Hematopoietic multipotent progenitor cell treated with erythropoietin and hydrocortisone succinate and interleukin-3 and kit ligand, for 8 days (in vitro differentiated cells): ENCODE results near the gene NALF2.
A peak's percentile ranks its signal among the peaks of the same experiment; 100 is the strongest.

ENCODE experiments used
- DNase-seq: peaks from one replicate; pipeline ENCODE4 v3.0.0-alpha.2; 2015

The NALF2 gene

DNA sequence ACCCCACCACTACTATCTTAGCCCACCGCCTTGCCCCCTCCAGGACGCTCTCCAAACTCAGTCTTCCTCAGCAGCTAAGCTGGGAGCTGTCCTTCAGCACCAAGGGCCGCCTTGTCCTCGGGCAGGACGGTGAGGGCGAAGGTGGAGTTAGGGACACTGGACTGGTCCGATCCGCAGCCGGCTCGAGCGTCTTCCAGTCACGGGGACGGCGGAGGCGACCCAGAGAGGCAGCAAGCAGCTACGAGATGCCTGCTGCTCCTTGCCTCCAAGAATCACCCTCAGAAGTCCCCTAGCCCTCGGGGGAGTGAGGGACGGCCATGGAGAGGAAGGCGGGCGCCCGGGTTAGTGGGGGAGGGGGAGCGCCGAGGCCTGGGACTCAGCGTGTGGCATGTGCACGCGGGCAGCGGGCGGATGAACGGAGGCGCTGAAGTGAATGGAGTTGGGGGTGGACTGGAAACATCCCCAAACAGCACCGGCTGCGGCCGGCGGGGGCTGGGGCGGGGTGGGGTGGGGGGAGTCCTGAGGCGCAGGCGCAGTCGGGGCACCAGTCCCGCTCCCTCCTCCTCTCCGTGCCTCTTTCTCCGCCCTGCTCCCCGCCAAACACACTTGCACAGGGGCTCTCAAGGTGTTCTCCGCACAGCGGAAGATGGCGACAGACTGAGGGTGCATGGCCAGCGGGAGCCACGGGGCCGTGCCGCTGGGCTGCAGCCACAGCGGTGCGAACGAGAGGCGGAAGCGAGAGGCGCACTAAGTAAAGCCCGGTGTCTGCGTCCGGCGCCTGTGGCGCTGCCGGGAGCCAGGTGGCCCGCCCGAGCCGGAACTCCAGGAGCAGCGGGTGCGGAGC lies at the start of gene NALF2:
NALF2 (plus strand) TSS at position 545 of the 844 bp plus-strand sequence. CDS start 957 bp downstream, outside the sequence.
- peak; percentile 26 for DNase-seq

DNA sequence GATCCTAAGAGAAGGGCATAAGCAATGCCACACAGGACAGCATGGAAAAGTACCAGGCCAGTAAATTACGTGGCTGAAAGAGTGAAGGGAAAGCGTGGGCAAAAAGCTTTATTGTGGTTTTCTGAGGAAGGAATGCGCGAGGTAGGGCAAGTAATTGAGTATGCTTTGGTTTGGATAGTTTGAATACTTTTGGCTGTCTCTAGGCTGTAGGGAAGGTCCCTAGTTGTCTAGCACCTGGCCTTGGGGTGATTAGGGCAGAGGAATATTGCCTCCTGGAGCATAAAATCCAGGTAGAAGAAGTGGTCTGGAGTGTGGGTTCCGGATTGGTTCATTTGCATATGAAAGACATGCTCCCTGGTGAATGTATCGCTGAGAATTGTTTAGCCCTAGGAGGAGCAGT lies 46.4 kb upstream of the NALF2 start:
- no peak for DNase-seq

DNA sequence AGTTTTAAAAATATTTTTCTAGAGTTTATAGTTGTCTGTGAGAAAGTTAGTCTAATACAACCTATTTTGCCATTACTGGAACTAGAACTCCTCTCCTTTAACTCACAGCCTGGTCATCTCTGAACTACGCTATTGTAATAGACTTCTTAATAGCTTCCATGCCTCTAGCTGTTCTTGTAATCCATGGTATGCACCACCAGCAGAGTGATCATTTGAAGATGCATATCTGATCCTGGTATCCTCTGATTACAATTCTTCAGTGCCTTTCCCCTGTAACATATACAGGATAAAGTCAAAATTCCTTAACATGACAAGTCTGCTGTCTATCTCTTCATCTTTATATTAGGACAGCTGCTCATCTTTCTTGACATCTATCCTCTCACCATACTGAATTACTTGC lies 37.6 kb upstream of the NALF2 start:
- no peak for DNase-seq

DNA sequence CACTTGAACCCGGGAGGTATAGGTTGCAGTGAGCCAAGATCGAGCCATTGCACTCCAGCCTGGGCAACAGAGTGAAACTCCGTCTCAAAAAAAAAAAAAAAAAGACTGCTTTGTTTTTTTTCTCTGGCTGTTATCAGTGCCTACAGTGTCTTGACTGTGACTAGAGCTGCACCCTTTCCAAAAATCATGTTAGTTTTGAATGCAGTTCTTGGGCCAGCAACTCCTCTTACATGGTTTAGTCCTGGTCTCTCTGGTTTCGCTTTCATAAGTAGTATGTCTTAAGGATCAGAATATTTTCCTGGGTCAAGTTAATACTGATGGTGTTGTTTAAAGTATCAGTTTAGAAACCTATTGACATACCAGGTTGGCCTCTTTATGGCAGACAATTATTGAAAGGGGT lies 34.2 kb upstream of the NALF2 start:
- DNase-seq = no peak

DNA sequence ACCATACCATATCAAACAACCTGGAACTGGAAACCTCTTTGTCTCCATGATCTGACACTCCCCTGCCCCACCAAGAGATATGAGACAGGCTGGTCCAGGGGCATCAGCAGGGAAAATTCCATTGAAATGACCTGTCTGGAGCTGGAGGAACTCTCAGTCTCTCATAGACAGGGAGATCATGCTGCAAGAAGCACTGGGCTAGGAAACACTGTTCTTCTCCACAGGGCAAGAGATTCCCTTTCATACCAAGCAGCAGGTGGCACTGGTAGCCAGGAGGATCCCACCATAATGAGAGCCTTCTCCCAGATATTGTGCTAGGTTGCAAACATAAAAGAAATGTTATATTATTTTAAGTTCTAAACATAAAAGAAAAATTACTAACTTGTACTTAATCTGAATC lies 14.5 kb upstream of the NALF2 start:
- DNase-seq = no peak

DNA sequence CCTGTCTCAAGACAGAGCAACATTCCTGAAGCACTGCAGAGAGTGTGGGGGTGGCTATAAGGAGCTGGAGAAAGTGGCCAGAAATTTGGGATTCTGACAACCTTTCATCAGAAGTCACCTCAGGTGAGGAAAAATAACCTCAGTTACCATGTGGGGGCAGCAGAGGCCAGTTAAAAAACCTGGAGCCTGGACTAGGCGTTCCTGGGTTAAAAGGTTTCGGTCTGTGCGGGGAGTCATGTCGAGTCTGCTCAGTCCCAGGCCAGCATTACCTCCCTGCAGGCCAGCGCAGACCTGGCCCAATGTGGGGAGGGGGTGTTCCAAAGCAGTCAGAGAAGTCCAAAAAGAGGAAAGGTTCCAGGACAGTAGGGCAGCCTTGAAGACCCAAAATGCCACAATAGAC lies 10.9 kb upstream of the NALF2 start:
- DNase-seq = peak; percentile 14

DNA sequence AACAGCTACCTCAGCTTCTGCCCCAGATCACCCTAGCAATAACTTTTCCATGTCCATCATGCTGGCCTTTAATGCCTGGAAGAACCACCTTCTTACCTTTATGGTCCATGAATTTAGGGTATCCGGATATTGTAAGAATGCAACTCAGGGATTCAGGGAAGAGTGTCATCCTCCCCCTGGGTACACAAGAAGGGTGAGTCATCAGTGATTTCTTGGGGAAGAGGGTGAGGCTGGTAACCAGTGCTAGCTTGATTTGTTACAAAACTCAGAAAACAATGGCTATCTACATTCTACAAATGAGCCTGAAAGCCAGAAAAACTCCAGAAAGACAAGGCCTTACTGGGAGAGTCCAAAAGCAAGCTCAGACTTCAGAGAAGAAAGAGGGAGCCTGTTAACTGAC lies 10.4 kb upstream of the NALF2 start:
- DNase-seq = no peak

DNA sequence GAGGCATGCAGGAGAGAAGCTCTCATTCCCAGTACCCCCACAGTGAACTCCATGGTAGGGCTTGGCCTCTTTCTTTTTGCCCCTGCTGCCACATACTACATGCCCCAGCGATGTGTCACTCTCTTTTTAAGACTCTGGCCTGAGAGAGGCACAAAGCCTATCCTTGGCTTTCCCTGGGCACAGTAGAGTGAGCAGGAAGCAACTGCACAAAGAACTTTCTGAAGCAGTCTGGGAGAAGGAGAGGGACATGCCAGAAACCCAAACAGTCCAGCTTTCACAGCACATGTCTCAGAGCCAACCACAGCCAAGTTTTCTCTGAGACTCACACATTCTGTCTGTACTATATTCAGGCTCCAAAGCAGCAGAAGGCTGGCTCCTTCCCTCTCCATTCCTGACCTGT lies 7.9 kb upstream of the NALF2 start:
- no peak for DNase-seq

DNA sequence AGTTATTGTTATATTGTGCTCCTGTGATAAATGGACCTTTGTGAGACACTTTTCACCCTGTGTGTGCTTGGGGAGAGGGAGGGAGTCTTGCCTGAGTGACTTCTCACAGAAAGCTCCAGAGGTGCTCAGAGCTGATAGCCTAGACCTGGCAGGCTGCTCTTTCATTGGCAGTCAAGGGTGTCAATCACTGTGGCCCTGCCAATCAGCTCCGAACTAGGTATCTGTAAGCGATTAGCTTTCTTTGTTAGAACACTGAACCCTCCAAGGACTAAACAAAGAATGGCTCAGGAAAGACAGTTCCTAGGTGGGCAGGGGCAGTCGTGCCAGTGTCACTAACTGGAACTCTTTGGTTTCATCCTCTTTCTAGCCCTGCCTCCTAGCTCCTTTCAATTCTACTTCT lies 2.7 kb upstream of the NALF2 start:
- DNase-seq = peak; percentile 2

DNA sequence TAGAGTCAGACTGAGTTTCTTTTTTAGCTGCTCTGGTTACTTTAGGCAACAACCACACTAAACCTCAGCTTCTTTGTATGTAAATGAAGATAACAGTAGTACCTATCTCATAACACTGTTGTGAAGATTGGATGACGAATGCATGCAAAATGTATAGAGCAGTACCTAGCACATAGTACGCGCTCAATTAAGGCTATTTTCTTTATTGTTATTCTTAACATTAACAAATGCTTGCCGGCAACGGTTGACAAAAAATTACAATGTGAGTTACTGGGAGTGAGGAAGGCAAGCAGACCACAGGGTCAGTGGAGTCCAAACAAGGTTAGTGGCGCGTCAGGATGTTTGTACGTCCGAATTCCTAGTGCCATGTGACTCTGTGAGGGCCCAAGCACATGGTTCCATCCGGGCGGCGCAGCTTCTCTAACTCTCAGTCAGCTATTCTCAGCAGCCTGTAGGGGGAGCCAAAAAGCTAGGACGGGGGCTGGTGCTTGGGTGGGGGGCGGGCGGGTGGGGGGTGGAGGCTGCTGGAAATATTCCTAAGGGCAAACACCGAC lies 821 bp upstream of the NALF2 start:
- DNase-seq = no peak

DNA sequence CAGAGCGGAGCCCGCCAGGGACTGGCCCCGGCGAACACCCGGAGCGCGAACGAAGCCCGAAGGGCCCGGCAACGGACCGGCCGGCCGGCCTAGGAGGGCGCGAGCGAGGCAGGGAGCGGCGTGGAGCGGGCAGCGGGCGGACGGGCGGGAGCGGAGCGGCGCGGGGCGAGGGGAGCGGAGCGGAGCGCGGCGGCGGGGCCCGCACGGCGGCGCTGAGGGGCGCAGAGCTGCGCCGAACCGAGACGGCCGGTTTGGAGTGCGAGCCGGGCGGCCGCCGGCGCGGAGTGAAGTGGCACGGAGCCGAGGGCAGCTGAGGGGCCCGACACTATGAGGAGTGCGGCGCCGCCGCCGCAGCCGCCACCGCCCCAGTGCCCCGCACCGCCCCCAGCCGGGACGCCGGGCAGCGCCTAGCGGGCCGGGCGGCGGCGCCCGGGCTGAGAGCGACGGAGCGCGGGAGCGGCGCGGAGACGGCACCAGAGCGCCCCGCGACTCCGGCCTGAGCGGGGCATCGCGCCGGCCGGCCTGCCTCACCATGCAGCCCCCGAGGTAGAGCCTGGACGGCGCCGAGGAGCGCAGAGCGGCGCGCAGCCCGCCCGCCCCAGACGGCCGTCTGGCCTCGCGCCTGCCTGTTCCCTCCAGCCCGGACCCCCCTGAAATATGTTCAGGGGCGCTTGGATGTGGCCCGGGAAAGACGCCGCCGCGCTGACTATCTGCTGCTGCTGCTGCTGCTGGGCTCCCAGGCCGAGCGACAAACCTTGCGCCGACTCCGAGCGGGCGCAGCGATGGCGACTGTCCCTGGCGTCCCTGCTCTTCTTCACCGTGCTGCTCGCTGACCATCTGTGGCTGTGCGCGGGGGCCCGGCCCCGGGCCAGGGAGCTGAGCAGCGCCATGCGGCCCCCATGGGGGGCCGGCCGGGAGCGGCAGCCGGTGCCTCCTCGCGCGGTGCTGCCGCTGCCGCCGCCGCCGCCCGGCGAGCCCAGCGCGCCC lies 793 bp downstream of the NALF2 start:
- DNase-seq = no peak

DNA sequence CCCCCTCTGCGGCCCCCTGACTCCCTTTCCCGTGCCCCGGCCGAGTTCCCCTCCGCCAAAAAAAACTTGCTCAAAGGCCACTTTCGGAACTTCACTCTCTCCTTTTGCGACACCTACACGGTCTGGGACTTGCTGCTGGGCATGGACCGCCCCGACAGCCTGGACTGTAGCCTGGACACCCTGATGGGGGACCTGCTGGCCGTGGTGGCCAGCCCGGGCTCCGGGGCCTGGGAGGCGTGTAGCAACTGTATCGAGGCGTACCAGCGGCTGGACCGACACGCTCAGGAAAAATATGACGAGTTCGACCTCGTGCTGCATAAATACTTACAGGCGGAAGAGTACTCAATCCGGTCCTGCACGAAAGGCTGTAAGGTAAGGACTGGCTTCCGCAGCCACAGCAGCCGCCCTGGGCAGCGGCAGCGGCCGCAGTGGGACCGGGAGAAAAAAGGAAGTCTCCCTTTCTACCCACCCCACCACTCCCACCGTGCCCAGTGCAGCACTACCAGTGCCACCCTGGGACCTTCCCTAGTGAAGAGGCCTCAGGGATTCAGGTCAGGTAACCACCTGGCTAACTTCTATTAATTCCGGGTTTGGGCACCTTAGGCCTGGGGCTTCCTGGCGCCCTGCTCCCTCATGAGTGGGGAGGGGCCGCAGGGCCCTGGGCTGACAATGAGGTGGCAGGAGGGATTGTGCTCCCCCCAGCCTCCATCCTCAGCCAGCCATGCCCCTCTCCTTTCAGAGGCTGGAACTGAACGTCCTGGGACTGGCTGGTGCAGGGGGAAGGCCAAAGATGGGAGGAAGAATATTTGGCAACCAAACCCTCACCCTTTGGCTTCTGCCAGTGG lies 1.9 kb downstream of the NALF2 start:
- DNase-seq = no peak

DNA sequence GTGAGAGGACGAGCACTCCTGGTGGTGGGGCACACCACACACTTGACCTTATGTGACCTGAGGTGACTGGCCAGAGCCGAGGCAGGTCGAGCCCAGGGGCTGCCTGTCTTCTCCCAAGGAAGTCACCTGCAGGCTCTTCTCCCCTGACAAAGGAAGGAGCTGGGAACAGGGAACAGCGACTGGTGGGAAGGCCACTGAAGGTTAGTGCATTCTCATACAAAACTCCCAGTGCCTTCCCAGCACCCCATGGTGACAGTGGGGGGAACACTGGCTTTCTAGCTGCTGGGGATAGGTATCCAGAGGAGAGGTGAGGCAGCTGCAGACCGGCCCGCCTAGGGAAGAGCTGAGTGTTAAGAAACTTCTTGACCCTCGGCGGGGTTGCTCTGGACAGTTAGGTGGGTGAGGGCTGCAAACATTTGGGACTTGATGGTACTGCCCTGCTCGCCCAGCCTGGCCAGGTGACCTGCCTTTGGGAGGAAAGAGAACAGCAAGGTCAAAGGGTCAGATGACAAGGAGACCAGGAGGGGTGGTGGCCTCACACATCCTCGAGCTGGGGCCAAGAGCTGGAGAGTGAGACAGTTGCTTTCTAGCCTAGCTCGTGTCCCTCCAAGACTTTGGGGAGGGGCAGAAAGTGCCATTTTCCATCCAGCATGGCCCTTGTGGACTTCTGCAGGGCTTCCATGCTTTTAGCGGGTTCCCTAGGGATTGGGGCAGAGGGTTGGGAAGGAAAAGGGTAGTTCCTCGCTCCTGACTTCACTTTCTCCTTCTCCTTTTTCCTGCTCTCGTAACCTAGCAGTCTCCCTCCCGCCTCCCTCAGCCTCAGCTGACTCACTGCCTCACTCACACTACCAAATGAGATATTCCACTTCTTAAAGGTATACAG lies 2.7 kb downstream of the NALF2 start:
- no peak for DNase-seq

DNA sequence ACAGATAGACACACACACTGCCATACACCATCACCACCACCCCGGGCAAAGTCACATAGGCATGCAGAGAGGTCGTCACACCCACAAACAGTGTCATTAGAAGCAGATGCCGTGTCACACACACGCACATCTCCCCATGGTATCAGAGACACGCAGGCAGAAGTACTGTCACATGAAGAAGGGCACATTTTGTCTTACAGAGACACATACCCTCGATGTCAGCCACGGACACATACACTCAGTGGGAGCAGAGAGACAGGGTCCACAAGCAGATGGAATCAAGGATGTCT lies 3.3 kb downstream of the NALF2 start:
- DNase-seq = no peak

DNA sequence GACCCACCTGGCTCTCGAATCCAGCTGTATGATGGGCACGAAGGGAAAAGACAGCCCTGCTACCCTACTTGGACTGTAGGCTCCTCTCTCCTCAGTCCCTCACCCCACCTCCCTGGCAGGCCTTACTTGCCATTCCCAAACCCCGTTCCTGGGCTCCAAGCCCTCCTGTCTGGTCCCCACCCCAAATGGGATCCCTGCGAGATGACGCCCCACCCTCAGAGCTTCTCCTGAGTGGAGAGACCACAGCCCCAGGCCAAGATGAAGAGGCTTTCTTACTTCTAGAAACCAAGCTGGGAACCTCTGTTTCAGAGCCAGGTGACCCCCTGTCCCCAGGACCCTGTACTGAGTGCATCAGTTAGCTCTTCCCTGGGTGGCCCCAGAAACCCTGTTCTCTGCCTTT lies 4.5 kb downstream of the NALF2 start:
- no peak for DNase-seq

DNA sequence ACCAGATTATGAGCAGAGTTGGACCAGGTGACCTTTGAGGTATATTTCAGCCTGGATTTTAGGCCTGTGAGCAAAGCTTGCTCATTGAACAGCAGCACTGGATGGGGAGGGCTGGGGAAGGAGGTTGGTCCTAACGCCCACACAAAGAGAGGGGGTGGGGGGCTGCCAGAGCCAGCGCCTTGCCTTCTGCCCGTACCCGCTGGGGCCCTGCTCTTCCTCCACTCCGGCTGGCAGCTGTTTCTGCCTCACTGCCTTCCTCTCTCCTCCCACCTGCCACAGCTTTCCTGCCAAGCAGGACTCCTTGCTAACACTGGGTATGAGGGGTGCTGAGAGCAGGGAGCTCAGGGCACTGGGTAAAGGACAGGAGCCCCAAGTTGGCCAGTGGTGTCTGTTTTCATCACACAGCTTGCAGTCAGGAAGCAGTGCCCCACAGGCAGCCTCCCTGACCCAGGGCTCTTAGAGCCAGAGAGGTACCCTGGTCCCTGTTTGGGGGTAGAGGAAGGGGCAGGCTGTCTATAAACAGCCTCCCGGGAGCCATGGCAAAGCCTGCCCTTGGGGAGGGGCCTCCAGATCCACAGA lies 6.1 kb downstream of the NALF2 start:
- DNase-seq = no peak

DNA sequence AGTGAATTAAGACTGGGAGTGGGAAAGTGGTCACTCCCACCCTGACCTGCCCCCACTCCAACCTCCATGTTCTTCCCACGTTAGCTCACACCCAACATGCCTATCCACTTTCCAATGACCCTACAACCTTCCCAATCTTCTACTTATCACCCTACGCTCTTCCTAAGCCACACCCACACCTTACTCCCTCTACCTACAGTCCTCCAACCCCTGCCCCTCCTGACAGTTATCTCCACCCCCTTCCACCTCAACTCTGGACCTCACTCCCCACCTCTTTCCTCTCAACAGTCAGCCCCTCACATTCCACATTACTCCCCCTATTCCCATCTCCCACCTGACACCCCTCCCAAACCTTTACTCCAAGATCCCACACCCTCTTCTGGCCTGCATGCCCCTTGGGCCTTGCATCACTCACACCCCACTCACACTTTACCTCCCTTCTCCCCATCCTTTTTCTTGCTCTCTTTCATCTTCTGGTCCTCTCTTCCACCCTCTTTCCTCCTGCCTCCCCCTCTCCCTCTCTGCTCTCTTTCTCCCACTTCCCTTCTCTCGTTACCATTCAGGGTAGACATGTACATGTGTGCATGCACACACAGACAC lies 6.9 kb downstream of the NALF2 start:
- no peak for DNase-seq

DNA sequence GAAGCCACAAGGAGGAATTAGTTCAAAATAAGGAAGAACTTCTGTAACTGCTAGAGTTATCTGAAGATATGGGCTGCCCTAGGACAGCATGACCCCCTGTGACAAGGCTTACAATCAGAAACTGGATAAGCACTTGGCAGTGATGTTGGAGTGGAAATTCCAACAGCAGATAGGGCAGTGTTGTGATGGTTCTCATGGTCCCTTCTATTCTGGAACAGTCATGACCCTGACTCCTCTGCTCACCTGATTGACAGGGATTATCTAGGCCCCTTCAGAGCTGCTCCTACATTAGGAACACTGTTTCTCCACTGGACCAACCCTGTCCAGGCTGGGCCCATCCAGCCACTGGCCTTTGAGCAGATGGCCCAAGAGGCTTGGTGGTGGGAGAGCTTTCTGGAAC lies 17.9 kb downstream of the NALF2 start:
- no peak for DNase-seq

DNA sequence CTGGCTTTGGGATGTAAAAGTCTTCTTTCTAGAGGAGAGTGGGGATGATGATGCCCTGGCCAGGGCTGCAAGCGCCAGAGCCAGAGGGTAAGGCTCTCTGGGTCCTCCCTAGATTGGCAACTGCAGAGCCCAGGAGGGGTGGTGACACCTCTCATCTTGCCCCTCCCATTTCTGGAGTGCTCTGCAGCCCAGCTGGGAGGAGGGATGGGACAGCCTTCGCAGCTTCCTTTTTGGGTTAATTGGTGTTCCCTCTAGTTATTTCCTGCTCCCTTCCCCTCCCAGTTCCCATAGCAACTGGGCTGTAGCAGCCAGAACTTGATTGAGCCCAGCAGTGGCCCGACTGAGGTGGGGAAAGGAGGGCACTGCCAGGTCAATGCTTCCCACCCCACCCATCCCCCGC lies 19.2 kb downstream of the NALF2 start:
- no peak for DNase-seq

DNA sequence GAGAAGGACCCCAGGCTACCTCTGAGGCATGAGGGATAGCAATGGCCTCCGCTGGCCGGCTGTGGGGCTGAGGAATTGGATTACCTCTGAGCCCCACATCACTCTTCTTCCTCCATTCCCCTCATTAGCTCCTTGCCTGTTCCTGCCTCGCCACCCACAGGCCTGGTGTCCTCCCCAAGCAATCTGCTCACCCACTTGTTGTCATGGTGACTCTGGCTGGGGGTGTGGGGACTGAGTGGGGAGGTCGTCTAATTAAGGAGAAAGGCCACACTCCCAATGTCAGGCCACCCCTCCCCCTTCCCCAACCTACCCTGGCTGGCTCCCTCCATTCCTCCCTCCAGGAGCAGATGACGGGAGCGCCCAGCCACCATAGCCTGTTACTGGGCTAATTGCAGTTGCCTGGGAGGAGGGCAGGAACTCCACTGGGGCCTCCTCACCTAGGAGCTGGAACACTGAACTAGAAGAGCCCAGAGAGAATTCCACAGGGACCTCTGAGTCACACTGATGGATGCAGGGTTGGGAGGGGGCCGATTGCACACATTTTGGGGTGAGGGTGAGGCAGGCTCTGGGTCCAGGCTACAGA lies 20.7 kb downstream of the NALF2 start:
- no peak for DNase-seq

DNA sequence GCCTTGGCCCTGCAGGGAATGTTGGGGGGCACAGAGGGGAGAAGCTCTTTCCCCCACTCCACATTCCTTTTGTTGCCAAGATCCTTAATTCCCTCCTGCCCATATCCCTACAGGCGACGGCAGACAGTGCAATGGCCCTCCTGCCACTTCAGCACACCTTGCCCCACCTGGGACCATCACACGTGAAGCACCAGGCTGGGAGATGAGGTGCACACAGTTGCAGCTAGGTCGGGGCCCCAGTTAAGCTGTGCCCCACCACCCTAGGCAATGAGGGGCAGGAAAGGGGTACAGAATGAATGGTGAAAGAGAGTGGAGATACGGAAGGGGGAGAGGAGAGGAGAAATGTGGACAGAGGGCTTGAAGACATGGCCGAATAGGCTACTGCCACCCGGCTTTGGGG lies 26.2 kb downstream of the NALF2 start:
- no peak for DNase-seq
